HCT116 (cell line): ENCODE results near the gene HYI. TPM values are rescaled to one million over a fixed set of nuclear protein-coding genes. Genes with fewer than 3 reads are reported as not detected.

ENCODE experiments used
- ATAC-seq: fragments of 200-7000 bp; cut with Tn5 transposase; 2 replicates; pipeline ENCODE4 v1.9.1; 2020; ENCODE audit warnings: mild to moderate bottlenecking, moderate library complexity
- BruUV-seq: library from RNA; stranded (reverse); fragments of 400-500 nt; replicated peaks from 2 replicates; lab custom pipeline; 2021; lab: Mats Ljungman, UMichigan
- CTCF ChIA-PET: fragments of 300-600 bp; sonication (Branson Sonifier 250); formaldehyde crosslinking; loops from one replicate; lab custom pipeline; 2021; ENCODE audit warnings: antibody characterized with exemption; lab: Charles Lee
- POLR2A ChIA-PET: fragments of 300-600, 350-600 bp; sonication (Branson Sonifier 250); formaldehyde crosslinking; loops from one replicate; lab custom pipeline; 2021; ENCODE audit warnings: antibody characterized with exemption; lab: Charles Lee
- RAD21 ChIA-PET, 2 experiments: fragments of 300-600 bp; sonication (Branson Sonifier 250); formaldehyde crosslinking; loops; one replicate each; lab custom pipeline; 2023; ENCODE audit warnings: low total read pairs in 2 of 2; ENCODE audit not compliant: uncharacterized antibody in 2 of 2, unreplicated experiment in 2 of 2, low non-redundant PET in 1 of 2; lab: Charles Lee
- DNase-seq: peaks from one replicate; pipeline ENCODE4 v3.0.0-alpha.2; 2010; ENCODE audit warnings: low read depth, low spot score
- H2AFZ ChIP-seq: fragments of 200-600 bp; shearing (Covaris generic), sonication (generic); 2 replicates; pipeline ENCODE4 v1.6.1; 2017; ENCODE audit warnings: low read depth, mixed run types, mixed read lengths, antibody characterized with exemption, low read length; ENCODE audit not compliant: poor library complexity, severe bottlenecking
- H3K27ac ChIP-seq: 2 replicates; pipeline ENCODE4 v1.5.1; 2012; ENCODE audit warnings: low read depth, low read length
- H3K27me3 ChIP-seq: fragments of 200-600 bp; sonication (generic); 2 replicates; pipeline ENCODE4 v1.6.1; 2016; ENCODE audit warnings: mixed run types, low read length, mixed read lengths; ENCODE audit not compliant: insufficient read depth
- H3K36me3 ChIP-seq, 2 experiments: fragments of 200-500 bp in 1 of 2; fragments of 200-600 bp in 1 of 2; sonication (Bioruptor generic) in 1 of 2; sonication (generic) in 1 of 2; 2 replicates each; pipeline versions ENCODE4 v1.5.1 to v1.6.1; 2014 to 2016; ENCODE audit warnings: low read length in 2 of 2, inconsistent platforms in 1 of 2, mixed read lengths in 1 of 2, mixed run types in 1 of 2; ENCODE audit not compliant: insufficient read depth in 2 of 2, control insufficient read depth in 1 of 2
- H3K4me1 ChIP-seq, 2 experiments: fragments of 200-600 bp in 1 of 2; sonication (generic) in 1 of 2; 2 replicates each; pipeline versions ENCODE4 v1.5.1 to v1.6.1; 2012 to 2017; ENCODE audit warnings: low read length in 2 of 2, inconsistent platforms in 1 of 2, mild to moderate bottlenecking in 1 of 2, mixed read lengths in 1 of 2, mixed run types in 1 of 2, moderate library complexity in 1 of 2; ENCODE audit not compliant: insufficient read depth in 2 of 2, control insufficient read depth in 1 of 2
- H3K4me2 ChIP-seq: fragments of 200-600 bp; sonication (generic); 2 replicates; pipeline ENCODE4 v1.6.1; 2017; ENCODE audit warnings: mixed run types, low read length, mixed read lengths
- H3K4me3 ChIP-seq, 2 experiments: fragments of 200-600 bp in 1 of 2; sonication (generic) in 1 of 2; replicated peaks in 1 of 2; 2 replicates each; pipeline ENCODE4 v1.5.1; 2011 to 2016; ENCODE audit warnings: low read length in 2 of 2, control low read depth in 1 of 2, low read depth in 1 of 2, mild to moderate bottlenecking in 1 of 2, mixed read lengths in 1 of 2, mixed run types in 1 of 2
- H3K79me2 ChIP-seq: fragments of 200-600 bp; sonication (generic); 2 replicates; pipeline ENCODE4 v1.6.1; 2017; ENCODE audit warnings: mild to moderate bottlenecking, mixed run types, low read length, moderate library complexity, mixed read lengths; ENCODE audit not compliant: insufficient read depth
- H3K9ac ChIP-seq: fragments of 200-600 bp; sonication (generic); 2 replicates; pipeline ENCODE4 v1.6.1; 2016; ENCODE audit warnings: low read length, mixed read lengths
- H3K9me2 ChIP-seq: fragments of 200-600 bp; sonication (generic), shearing (Covaris generic); 2 replicates; pipeline ENCODE4 v1.6.1; 2017; ENCODE audit warnings: mixed run types, mild to moderate bottlenecking, moderate library complexity; ENCODE audit not compliant: insufficient read depth
- H3K9me3 ChIP-seq, 2 experiments: fragments of 200-500 bp in 1 of 2; fragments of 200-600 bp in 1 of 2; sonication (Bioruptor generic) in 1 of 2; sonication (generic) in 1 of 2; 2 replicates each; pipeline ENCODE4 v1.6.1; 2014 to 2017; ENCODE audit warnings: low read length in 2 of 2, mixed read lengths in 2 of 2, inconsistent platforms in 1 of 2, low read depth in 1 of 2, mild to moderate bottlenecking in 1 of 2, mixed run types in 1 of 2, moderate library complexity in 1 of 2; ENCODE audit not compliant: control insufficient read depth in 1 of 2, insufficient read depth in 1 of 2
- H4K20me1 ChIP-seq: fragments of 200-600 bp; sonication (generic), shearing (Covaris generic); 2 replicates; pipeline ENCODE4 v1.6.1; 2017; ENCODE audit warnings: mixed run types, mild to moderate bottlenecking, moderate library complexity; ENCODE audit not compliant: insufficient read depth
- CBX3 ChIP-seq: IDR thresholded peaks from 2 replicates; pipeline ENCODE4 v1.6.1; 2012; ENCODE audit warnings: low read depth
- CEBPB ChIP-seq: IDR thresholded peaks from 2 replicates; pipeline ENCODE4 v1.6.1; 2012; ENCODE audit warnings: low read depth
- EGR1 ChIP-seq: IDR thresholded peaks from 2 replicates; pipeline ENCODE4 v1.6.1; 2012; ENCODE audit warnings: low read depth
- ELF1 ChIP-seq: IDR thresholded peaks from 2 replicates; pipeline ENCODE4 v1.6.1; 2012; ENCODE audit warnings: low read depth, borderline replicate concordance
- EZH2 ChIP-seq: fragments of 200-600 bp; sonication (generic); IDR thresholded peaks from 2 replicates; pipeline ENCODE4 v1.6.1; 2017; ENCODE audit warnings: antibody characterized with exemption, mixed run types
- EZH2phosphoT487 ChIP-seq: fragments of 200-600 bp; IDR thresholded peaks from 2 replicates; pipeline ENCODE4 v1.6.1; 2018; ENCODE audit warnings: antibody characterized with exemption, borderline replicate concordance
- FOSL1 ChIP-seq: IDR thresholded peaks from 2 replicates; pipeline ENCODE4 v1.6.1; 2012; ENCODE audit warnings: low read depth
- JUND ChIP-seq: IDR thresholded peaks from 2 replicates; pipeline ENCODE4 v1.6.1; 2012
- POLR2A ChIP-seq: IDR thresholded peaks from 2 replicates; pipeline ENCODE4 v1.7.0; 2011; ENCODE audit warnings: borderline replicate concordance; ENCODE audit not compliant: insufficient read depth, insufficient read length; ENCODE audit errors: extremely low read depth
- POLR2AphosphoS5 ChIP-seq: IDR thresholded peaks from 2 replicates; pipeline ENCODE4 v1.6.1; 2011; ENCODE audit warnings: mild to moderate bottlenecking, low read depth, low read length, moderate library complexity
- RAD21 ChIP-seq: IDR thresholded peaks from 2 replicates; pipeline ENCODE4 v1.6.1; 2012; ENCODE audit warnings: low read depth, mild to moderate bottlenecking
- SIN3A ChIP-seq: IDR thresholded peaks from 2 replicates; pipeline ENCODE4 v1.6.1; 2012; ENCODE audit warnings: low read depth
- SP1 ChIP-seq: IDR thresholded peaks from 2 replicates; pipeline ENCODE4 v1.6.1; 2012; ENCODE audit warnings: low read depth
- TCF7L2 ChIP-seq: IDR thresholded peaks from 2 replicates; pipeline ENCODE4 v1.7.0; 2011; ENCODE audit warnings: borderline replicate concordance, inconsistent platforms; ENCODE audit not compliant: insufficient read depth, insufficient read length; ENCODE audit errors: extremely low read depth
- YY1 ChIP-seq: IDR thresholded peaks from 2 replicates; pipeline ENCODE4 v1.6.1; 2011; ENCODE audit warnings: low read length, low read depth, moderate library complexity, mild to moderate bottlenecking; ENCODE audit not compliant: insufficient replicate concordance; ENCODE audit errors: extremely low read depth
- ZFX ChIP-seq: fragments of 450-650 bp; IDR thresholded peaks from 2 replicates; pipeline ENCODE4 v1.6.1; 2017
- intact Hi-C: fragments of 100-400 bp; cut with micrococcal nuclease; formaldehyde crosslinking; loops from 2 replicates; pipeline ENCODE4 v1.10.0; 2022
- total RNA-seq: library from RNA; stranded (reverse); gene quantifications from one replicate; pipeline ENCODE4 v1.2.1, GENCODE V29; 2021; ENCODE audit not compliant: unreplicated experiment
- TF ChIP-seq, protein P1 (sequence below), 3 experiments: fragments of 200-600 bp in 1 of 3; sonication (generic) in 1 of 3; IDR thresholded peaks in 2 of 3; conservative IDR thresholded peaks in 1 of 3; 2 replicates each; pipeline ENCODE4 v1.5.1; 2012 to 2017; ENCODE audit warnings: low read depth in 2 of 3, low read length in 2 of 3, antibody characterized with exemption in 1 of 3, borderline replicate concordance in 1 of 3, control low read depth in 1 of 3, mild to moderate bottlenecking in 1 of 3, mixed read lengths in 1 of 3, mixed run types in 1 of 3, moderate library complexity in 1 of 3; ENCODE audit not compliant: insufficient read depth in 1 of 3
- TF ChIP-seq, protein P2 (sequence below): IDR thresholded peaks from 2 replicates; pipeline ENCODE4 v1.6.1; 2012
- TF ChIP-seq, protein P3 (sequence below): IDR thresholded peaks from 2 replicates; pipeline ENCODE4 v1.6.1; 2012
- TF ChIP-seq, protein P4 (sequence below): IDR thresholded peaks from 2 replicates; pipeline ENCODE4 v1.6.1; 2011; ENCODE audit warnings: mild to moderate bottlenecking, low read length, moderate library complexity; ENCODE audit not compliant: insufficient replicate concordance; ENCODE audit errors: extremely low read depth

The HYI gene
- total RNA-seq, 1 experiment from 2014 or later: 13.9 TPM

DNA sequence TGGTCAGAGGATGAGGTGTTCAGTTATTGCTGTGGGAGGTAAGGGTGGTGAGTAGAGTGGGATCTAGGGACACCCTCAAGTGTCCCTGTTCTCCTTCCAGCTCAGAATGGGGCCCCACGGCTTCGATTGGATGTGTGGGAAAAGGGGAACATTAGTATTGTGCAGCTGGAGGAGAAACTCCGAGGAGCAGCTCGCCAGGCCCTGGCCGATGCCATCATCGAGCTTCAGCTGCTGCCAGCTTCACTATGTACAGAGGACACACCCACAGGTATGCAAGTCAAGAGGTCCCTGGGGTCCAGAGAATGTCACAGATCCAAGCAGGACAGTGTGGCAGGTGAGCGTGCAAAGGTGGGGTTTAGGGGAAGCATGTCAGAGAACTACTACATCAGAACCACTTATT, 13.9 kb downstream of the HYI start:
- H4K20me1 ChIP-seq: no peaks in the 10 kb centered on the region
- H3K9ac ChIP-seq: no peak overlapping the region
- DNase-seq (no peak), ATAC-seq (no peak)
- H3K27me3 ChIP-seq: no peaks in the 10 kb centered on the region
- H3K4me2 ChIP-seq: no peak overlapping the region
- H3K9me3 ChIP-seq: no peaks in the 10 kb centered on the region
- H3K4me3 ChIP-seq: no peak overlapping the region
- intact Hi-C loops: no loop called here
- TF ChIP-seq, protein P1, sequence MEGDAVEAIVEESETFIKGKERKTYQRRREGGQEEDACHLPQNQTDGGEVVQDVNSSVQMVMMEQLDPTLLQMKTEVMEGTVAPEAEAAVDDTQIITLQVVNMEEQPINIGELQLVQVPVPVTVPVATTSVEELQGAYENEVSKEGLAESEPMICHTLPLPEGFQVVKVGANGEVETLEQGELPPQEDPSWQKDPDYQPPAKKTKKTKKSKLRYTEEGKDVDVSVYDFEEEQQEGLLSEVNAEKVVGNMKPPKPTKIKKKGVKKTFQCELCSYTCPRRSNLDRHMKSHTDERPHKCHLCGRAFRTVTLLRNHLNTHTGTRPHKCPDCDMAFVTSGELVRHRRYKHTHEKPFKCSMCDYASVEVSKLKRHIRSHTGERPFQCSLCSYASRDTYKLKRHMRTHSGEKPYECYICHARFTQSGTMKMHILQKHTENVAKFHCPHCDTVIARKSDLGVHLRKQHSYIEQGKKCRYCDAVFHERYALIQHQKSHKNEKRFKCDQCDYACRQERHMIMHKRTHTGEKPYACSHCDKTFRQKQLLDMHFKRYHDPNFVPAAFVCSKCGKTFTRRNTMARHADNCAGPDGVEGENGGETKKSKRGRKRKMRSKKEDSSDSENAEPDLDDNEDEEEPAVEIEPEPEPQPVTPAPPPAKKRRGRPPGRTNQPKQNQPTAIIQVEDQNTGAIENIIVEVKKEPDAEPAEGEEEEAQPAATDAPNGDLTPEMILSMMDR (IDR thresholded peaks at IDR 0.05 in 2 of 3, conservative IDR thresholded peaks at IDR 0.05 in 1 of 3; ENCODE audit: borderline replicate concordance in 1 of 3, insufficient read depth in 1 of 3, low read depth in 2 of 3, low read length in 2 of 3): no peak
- TF ChIP-seq, protein P2, sequence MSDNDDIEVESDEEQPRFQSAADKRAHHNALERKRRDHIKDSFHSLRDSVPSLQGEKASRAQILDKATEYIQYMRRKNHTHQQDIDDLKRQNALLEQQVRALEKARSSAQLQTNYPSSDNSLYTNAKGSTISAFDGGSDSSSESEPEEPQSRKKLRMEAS: no peak
- TF ChIP-seq EZH2phosphoT487 (no peak), CBX3 (no peak), TCF7L2 (no peak), SP1 (no peak), FOSL1 (no peak), ZFX (no peak), YY1 (no peak), ELF1 (no peak), EZH2 (no peak), CEBPB (no peak), POLR2A (no peak), POLR2AphosphoS5 (no peak), EGR1 (no peak), RAD21 (no peak), JUND (no peak), SIN3A (no peak)
- TF ChIP-seq, protein P3, sequence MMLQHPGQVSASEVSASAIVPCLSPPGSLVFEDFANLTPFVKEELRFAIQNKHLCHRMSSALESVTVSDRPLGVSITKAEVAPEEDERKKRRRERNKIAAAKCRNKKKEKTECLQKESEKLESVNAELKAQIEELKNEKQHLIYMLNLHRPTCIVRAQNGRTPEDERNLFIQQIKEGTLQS: no peak
- TF ChIP-seq, protein P4, sequence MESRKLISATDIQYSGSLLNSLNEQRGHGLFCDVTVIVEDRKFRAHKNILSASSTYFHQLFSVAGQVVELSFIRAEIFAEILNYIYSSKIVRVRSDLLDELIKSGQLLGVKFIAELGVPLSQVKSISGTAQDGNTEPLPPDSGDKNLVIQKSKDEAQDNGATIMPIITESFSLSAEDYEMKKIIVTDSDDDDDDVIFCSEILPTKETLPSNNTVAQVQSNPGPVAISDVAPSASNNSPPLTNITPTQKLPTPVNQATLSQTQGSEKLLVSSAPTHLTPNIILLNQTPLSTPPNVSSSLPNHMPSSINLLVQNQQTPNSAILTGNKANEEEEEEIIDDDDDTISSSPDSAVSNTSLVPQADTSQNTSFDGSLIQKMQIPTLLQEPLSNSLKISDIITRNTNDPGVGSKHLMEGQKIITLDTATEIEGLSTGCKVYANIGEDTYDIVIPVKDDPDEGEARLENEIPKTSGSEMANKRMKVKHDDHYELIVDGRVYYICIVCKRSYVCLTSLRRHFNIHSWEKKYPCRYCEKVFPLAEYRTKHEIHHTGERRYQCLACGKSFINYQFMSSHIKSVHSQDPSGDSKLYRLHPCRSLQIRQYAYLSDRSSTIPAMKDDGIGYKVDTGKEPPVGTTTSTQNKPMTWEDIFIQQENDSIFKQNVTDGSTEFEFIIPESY: no peak
- peaks cover 0 to 3% of the 10 kb centered on the region in 2 experiments; a peak in 1 of 4 replicates for H3K36me3 ChIP-seq
- no peak overlapping the region for H2AFZ ChIP-seq
- H3K4me1 ChIP-seq: peaks cover 0 to 4% of the 10 kb centered on the region in 2 experiments; a peak in 2 of 4 replicates
- ChIA-PET CTCF (no interaction called here), RAD21 (no interaction called here), POLR2A (no interaction called here)
- no peak overlapping the region for H3K27ac ChIP-seq
- H3K79me2 ChIP-seq: no peaks in the 10 kb centered on the region
- no TSS peak for BruUV-seq
- no peaks in the 10 kb centered on the region for H3K9me2 ChIP-seq
